GM12878 (cell line): ENCODE data around the gene TP73. TPM values are rescaled to one million over a fixed set of nuclear protein-coding genes. Genes with fewer than 3 reads are reported as not detected.

ENCODE experiments used
- ATAC-seq: fragments of 200-7000 bp; cut with Tn5 transposase; 3 replicates; pipeline ENCODE4 v1.9.1; 2020; ENCODE audit warnings: mild to moderate bottlenecking, moderate library complexity
- BruUV-seq: library from RNA; stranded (reverse); fragments of 400-500 nt; replicated peaks from 2 replicates; lab custom pipeline; 2021; lab: Mats Ljungman, UMichigan
- CTCF ChIA-PET: fragments of 300-600 bp; sonication (Branson Sonifier 250); formaldehyde crosslinking; extraction: SDS; loops from one replicate; lab custom pipeline; 2021; ENCODE audit warnings: inconsistent platforms; lab: Yijun Ruan, JAX
- POLR2A ChIA-PET: fragments of 350-600 bp; formaldehyde crosslinking; extraction: SDS; loops from one replicate; lab custom pipeline; 2021; ENCODE audit warnings: inconsistent platforms; lab: Charles Lee
- RAD21 ChIA-PET: fragments of 300-600 bp; sonication (Branson Sonifier 250); formaldehyde crosslinking; loops from one replicate; lab custom pipeline; 2023; ENCODE audit warnings: antibody characterized with exemption; ENCODE audit not compliant: unreplicated experiment; lab: Charles Lee
- SMC1A ChIA-PET: fragments of 300-600 bp; sonication (Branson Sonifier 250); formaldehyde crosslinking; loops from one replicate; lab custom pipeline; 2023; ENCODE audit not compliant: unreplicated experiment, uncharacterized antibody; lab: Charles Lee
- DNase-seq: peaks from one replicate; pipeline ENCODE4 v3.0.0-alpha.2; 2011; ENCODE audit warnings: low read depth, low spot score
- FAIRE-seq: peaks from 3 replicates; lab custom pipeline; 2011; peaks lifted over from hg19 to GRCh38; lab: Jason Lieb, UNC
- H2AFZ ChIP-seq: 2 replicates; pipeline ENCODE4 v1.6.0; 2011; ENCODE audit warnings: low read depth, low read length, control low read depth; ENCODE audit not compliant: control insufficient read depth
- H3K27ac ChIP-seq: 2 replicates; pipeline ENCODE4 v1.5.1; 2011; ENCODE audit warnings: control low read depth; ENCODE audit not compliant: control insufficient read depth, insufficient read depth
- H3K27me3 ChIP-seq, 2 experiments: replicated peaks in 1 of 2; 2 replicates each; pipeline versions ENCODE4 v1.6.0 to v1.6.1; 2011; ENCODE audit warnings: low read length in 1 of 2; ENCODE audit not compliant: control insufficient read depth in 2 of 2, insufficient read depth in 2 of 2
- H3K36me3 ChIP-seq, 2 experiments: 2 replicates each; pipeline ENCODE4 v1.5.1; 2011; ENCODE audit warnings: low read length in 1 of 2; ENCODE audit not compliant: control insufficient read depth in 2 of 2, insufficient read depth in 2 of 2
- H3K4me1 ChIP-seq: 2 replicates; pipeline ENCODE4 v1.6.1; 2011; ENCODE audit warnings: mild to moderate bottlenecking, low read length, moderate library complexity, mixed read lengths; ENCODE audit not compliant: control insufficient read depth, insufficient read depth
- H3K4me2 ChIP-seq: 2 replicates; pipeline ENCODE4 v1.6.0; 2011; ENCODE audit warnings: control low read depth; ENCODE audit not compliant: control insufficient read depth, insufficient read depth
- H3K4me3 ChIP-seq: fragments of 200-600 bp; sonication (generic); 2 replicates; pipeline ENCODE4 v1.5.1; 2016
- H3K79me2 ChIP-seq: 2 replicates; pipeline ENCODE4 v1.6.0; 2011; ENCODE audit warnings: low read length; ENCODE audit not compliant: control insufficient read depth, insufficient read depth
- H3K9ac ChIP-seq: 2 replicates; pipeline ENCODE4 v1.8.0; 2011; ENCODE audit warnings: low read length, control low read depth, mixed read lengths; ENCODE audit not compliant: control insufficient read depth, insufficient read depth
- H3K9me3 ChIP-seq: replicated peaks from 3 replicates; pipeline ENCODE4 v1.5.1; 2011; ENCODE audit warnings: mild to moderate bottlenecking, low read length; ENCODE audit not compliant: control insufficient read depth, insufficient read depth
- H4K20me1 ChIP-seq: 2 replicates; pipeline ENCODE4 v1.6.0; 2011; ENCODE audit not compliant: control insufficient read depth, insufficient read depth
- BACH1 ChIP-seq: fragments of 450-650 bp; IDR thresholded peaks from 2 replicates; pipeline ENCODE4 v1.6.1; 2017; ENCODE audit warnings: mild to moderate bottlenecking, borderline replicate concordance
- CEBPB ChIP-seq, 2 experiments: fragments of 150-350 bp in 1 of 2; IDR thresholded peaks; 2 replicates each; pipeline ENCODE4 v1.6.1; 2012 to 2014; ENCODE audit warnings: low read depth in 2 of 2, low read length in 2 of 2, borderline replicate concordance in 1 of 2, inconsistent platforms in 1 of 2
- CUX1 ChIP-seq: IDR thresholded peaks from 2 replicates; pipeline ENCODE4 v1.6.1; 2012; ENCODE audit warnings: improper control_type of control experiment, low read depth, low read length; ENCODE audit not compliant: insufficient replicate concordance
- DPF2 ChIP-seq: fragments of 450-650 bp; IDR thresholded peaks from 2 replicates; pipeline ENCODE4 v1.6.1; 2017; ENCODE audit warnings: mild to moderate bottlenecking
- HDAC6 ChIP-seq: fragments of 200-600 bp; sonication (generic); IDR thresholded peaks from one replicate; pipeline ENCODE4 v1.8.0; 2017; ENCODE audit warnings: antibody characterized with exemption; ENCODE audit not compliant: unreplicated experiment
- IKZF2 ChIP-seq, 2 experiments: fragments of 450-650 bp; IDR thresholded peaks; 2 replicates each; pipeline ENCODE4 v1.6.1; 2017; ENCODE audit warnings: mild to moderate bottlenecking in 2 of 2, moderate library complexity in 2 of 2
- KLF5 ChIP-seq: fragments of 450-650 bp; IDR thresholded peaks from 2 replicates; pipeline ENCODE4 v1.6.1; 2014; ENCODE audit warnings: mild to moderate bottlenecking; ENCODE audit not compliant: partially characterized antibody
- POLR2AphosphoS5 ChIP-seq: IDR thresholded peaks from 2 replicates; pipeline ENCODE4 v1.6.1; 2011; ENCODE audit warnings: mild to moderate bottlenecking, low read length, inconsistent platforms
- REST ChIP-seq: IDR thresholded peaks from 2 replicates; pipeline ENCODE4 v1.6.1; 2012; ENCODE audit warnings: mild to moderate bottlenecking, low read depth, low read length
- TBL1XR1 ChIP-seq: IDR thresholded peaks from 2 replicates; pipeline ENCODE4 v1.6.1; 2012; ENCODE audit warnings: low read depth, low read length, improper control_type of control experiment
- ZNF274 ChIP-seq: IDR thresholded peaks from one replicate; pipeline ENCODE4 v1.8.0; 2011; ENCODE audit not compliant: insufficient read length, insufficient read depth
- ZNF622 ChIP-seq: fragments of 450-650 bp; IDR thresholded peaks from 2 replicates; pipeline ENCODE4 v1.6.1; 2017; ENCODE audit warnings: mild to moderate bottlenecking, inconsistent platforms
- WGBS: methylation state at CpG from one replicate; pipeline ENCODE4 v1.1.6; 2016; ENCODE audit warnings: low lambda C conversion rate; ENCODE audit not compliant: insufficient replicate concordance, insufficient coverage; ENCODE audit errors: missing lambda C conversion rate; 5-methylcytosine and 5-hydroxymethylcytosine counted together
- in situ Hi-C: fragments of 300-500 bp; cut with MboI; formaldehyde crosslinking; loops from 9 replicates; pipeline ENCODE4 v1.14.3; 2018; ENCODE audit warnings: mixed read lengths
- intact Hi-C: fragments of 100-400 bp; cut with micrococcal nuclease; formaldehyde crosslinking; loops from one replicate; pipeline ENCODE4 v1.14.2; 2022; ENCODE audit not compliant: unreplicated experiment
- polyA plus RNA-seq, 11 experiments: library from polyadenylated mRNA; depleted of rRNA in 4 of 11; unstranded in 6 of 11; stranded (reverse) in 5 of 11; fragments of >200 nt; fragmentation: Nextera tagmentation in 4 of 11; fragmentation: Illumina TruSeq in 1 of 11; extraction: Ambion mirVana in 4 of 11; extraction: Trizol in 1 of 11; gene quantifications; 1 replicate in 1 of 11; 2 replicates in 10 of 11; pipeline versions ENCODE4 v1.2.1 to v1.2.3, GENCODE V29; 2011 to 2016; ENCODE audit warnings: inconsistent platforms in 2 of 11, missing spikeins in 2 of 11, low read depth in 1 of 11
- total RNA-seq, 4 experiments: library from RNA; depleted of rRNA in 3 of 4; stranded (reverse); fragments of >200 nt in 3 of 4; fragmentation: Illumina TruSeq in 1 of 4; extraction: Trizol in 1 of 4; gene quantifications; 2 replicates each; pipeline versions ENCODE4 v1.2.1 to v1.2.3, GENCODE V29; 2013 to 2021

Gene TP73
- total and polyA plus RNA-seq, 10 of the 15 experiments (the other 5 are each of a cell fraction or from before 2014, with no cell fraction given): 0.08 to 54.2 (median 14.9) TPM

- SMC1A ChIA-PET: no interaction called here
- Histone ChIP-seq H3K9ac (no peak overlapping the region), H4K20me1 (no peaks in the 10 kb centered on the region), H3K27me3 (no peaks in the 10 kb centered on the region), H2AFZ (no peak overlapping the region), H3K4me2 (no peak overlapping the region), H3K27ac (no peak overlapping the region), H3K4me1 (no peaks in the 10 kb centered on the region), H3K4me3 (no peak overlapping the region), H3K79me2 (no peaks in the 10 kb centered on the region), H3K36me3 (peaks cover 6 to 11% of the 10 kb centered on the region in 2 experiments; a peak in 3 of 4 replicates), H3K9me3 (no peaks in the 10 kb centered on the region)
- RAD21 ChIA-PET: no interaction called here
- WGBS: 88% methylated on average over 26 of the region's 26 CpGs
- intact Hi-C loops: no loop called here
- CTCF ChIA-PET: no interaction called here
- no TSS peak for BruUV-seq
- ATAC-seq (no peak), DNase-seq (no peak), FAIRE-seq (no peak)
- in situ Hi-C loops: no loop called here
- POLR2A ChIA-PET: interaction anchor here (0.6 kb wide), 1 partner anchor 9 kb away, joined by 3 read pairs; no protein-coding TSS in a partner anchor
- no peak for TF ChIP-seq IKZF2 (IDR thresholded peaks at IDR 0.05)
- no peak for TF ChIP-seq TBL1XR1
- no peak for TF ChIP-seq POLR2AphosphoS5
- TF ChIP-seq CEBPB (IDR thresholded peaks at IDR 0.05; ENCODE audit: borderline replicate concordance in 1 of 2, low read depth in 2 of 2, low read length in 2 of 2): no peak
- TF ChIP-seq DPF2: no peak
- no peak for TF ChIP-seq ZNF274
- no peak for TF ChIP-seq REST
- TF ChIP-seq HDAC6: no peak
- TF ChIP-seq KLF5: no peak
- TF ChIP-seq ZNF622: no peak
- no peak for TF ChIP-seq CUX1
- no peak for TF ChIP-seq BACH1
These were observed 11.1 kb upstream of the TP73 start for GRCh38 chr1:3641046-3641760.
